H1 (cell line): ENCODE data around the gene YPEL2. TPM values are rescaled to one million over a fixed set of nuclear protein-coding genes. Genes with fewer than 3 reads are reported as not detected.

Experiments
- CTCF ChIA-PET: fragments of 300-600 bp; sonication (Branson Sonifier 250); formaldehyde crosslinking; loops from one replicate; lab custom pipeline; 2021; ENCODE audit not compliant: partially characterized antibody; lab: Charles Lee
- POLR2A ChIA-PET: fragments of 300-600 bp; sonication (Branson Sonifier 250); formaldehyde crosslinking; loops from one replicate; lab custom pipeline; 2021; ENCODE audit warnings: inconsistent platforms; ENCODE audit not compliant: partially characterized antibody; lab: Charles Lee
- DNase-seq, 2 experiments: peaks; one replicate each; pipeline versions ENCODE4 v3.0.0 to v3.0.0-alpha.2; 2010 to 2022; ENCODE audit warnings: low spot score in 2 of 2, low read depth in 1 of 2, mixed read lengths in 1 of 2
- FAIRE-seq: peaks from 2 replicates; lab custom pipeline; 2011; peaks lifted over from hg19 to GRCh38; lab: Jason Lieb, UNC
- H2AFZ ChIP-seq: 2 replicates; pipeline ENCODE4 v1.8.1; 2012; ENCODE audit warnings: low read length, inconsistent platforms
- H2AK5ac ChIP-seq: 2 replicates; pipeline ENCODE4 v1.6.1; 2013; ENCODE audit warnings: low read depth, low read length
- H2BK120ac ChIP-seq: replicated peaks from 2 replicates; pipeline ENCODE3; 2013; ENCODE audit warnings: low read depth, low read length, inconsistent platforms
- H2BK12ac ChIP-seq: 2 replicates; pipeline ENCODE4 v1.6.1; 2013; ENCODE audit warnings: low read depth, low read length
- H2BK15ac ChIP-seq: 2 replicates; pipeline ENCODE4 v1.6.1; 2013; ENCODE audit warnings: low read length
- H2BK20ac ChIP-seq: 2 replicates; pipeline ENCODE4 v1.6.1; 2013; ENCODE audit warnings: low read length
- H2BK5ac ChIP-seq: 2 replicates; pipeline ENCODE4 v1.6.1; 2013; ENCODE audit warnings: low read depth, low read length
- H3K14ac ChIP-seq: 2 replicates; pipeline ENCODE4 v1.6.1; 2013; ENCODE audit warnings: inconsistent platforms; ENCODE audit not compliant: insufficient read length
- H3K18ac ChIP-seq: 2 replicates; pipeline ENCODE4 v1.6.1; 2013; ENCODE audit warnings: low read length; ENCODE audit errors: extremely low read depth
- H3K23ac ChIP-seq: 2 replicates; pipeline ENCODE4 v1.6.1; 2013; ENCODE audit warnings: inconsistent platforms; ENCODE audit not compliant: insufficient read length
- H3K23me2 ChIP-seq: 2 replicates; pipeline ENCODE4 v1.6.1; 2013; ENCODE audit warnings: low read depth, low read length
- H3K27ac ChIP-seq: 2 replicates; pipeline ENCODE4 v1.6.1; 2011; ENCODE audit warnings: low read depth, low read length, inconsistent platforms
- H3K27me3 ChIP-seq, 4 experiments: replicated peaks in 1 of 4; 1 replicate in 1 of 4; 2 replicates in 3 of 4; pipeline versions ENCODE4 v1.6.1 to v1.8.1; 2011 to 2013; ENCODE audit warnings: low read length in 3 of 4, mild to moderate bottlenecking in 3 of 4, inconsistent platforms in 2 of 4, mixed read lengths in 2 of 4, moderate library complexity in 1 of 4; ENCODE audit not compliant: control insufficient read depth in 3 of 4, insufficient read depth in 3 of 4; ENCODE audit errors: extremely low read depth in 1 of 4
- H3K36me3 ChIP-seq, 4 experiments: 2 replicates each; pipeline versions ENCODE4 v1.6.1 to v1.8.1; 2011 to 2013; ENCODE audit warnings: mild to moderate bottlenecking in 4 of 4, low read length in 3 of 4, moderate library complexity in 2 of 4, control low read depth in 1 of 4, inconsistent platforms in 1 of 4; ENCODE audit not compliant: insufficient read depth in 4 of 4, control insufficient read depth in 2 of 4
- H3K4ac ChIP-seq: replicated peaks from 2 replicates; pipeline ENCODE3; 2013; ENCODE audit warnings: low read length, low read depth, mixed read lengths, inconsistent platforms; ENCODE audit not compliant: insufficient read length
- H3K4me1 ChIP-seq, 4 experiments: replicated peaks in 1 of 4; 1 replicate in 1 of 4; 2 replicates in 3 of 4; pipeline versions ENCODE4 v1.6.1 to v1.8.1; 2011 to 2013; ENCODE audit warnings: low read length in 3 of 4, inconsistent platforms in 2 of 4, mixed read lengths in 1 of 4; ENCODE audit not compliant: insufficient read depth in 4 of 4, control insufficient read depth in 3 of 4
- H3K4me2 ChIP-seq, 2 experiments: 2 replicates each; pipeline versions ENCODE4 v1.6.1 to v1.8.1; 2011 to 2013; ENCODE audit warnings: low read depth in 2 of 2, low read length in 2 of 2, control low read depth in 1 of 2, inconsistent platforms in 1 of 2, mild to moderate bottlenecking in 1 of 2; ENCODE audit not compliant: insufficient read depth in 1 of 2
- H3K4me3 ChIP-seq, 4 experiments: fragments of 200-600, 300-600 bp in 1 of 4; sonication (generic), shearing (Covaris generic), sonication (Bioruptor Twin) in 1 of 4; 2 replicates each; pipeline versions ENCODE4 v1.5.1 to v1.8.1; 2011 to 2016; ENCODE audit warnings: low read length in 4 of 4, low read depth in 3 of 4, control low read depth in 2 of 4, inconsistent platforms in 2 of 4, mild to moderate bottlenecking in 2 of 4, mixed read lengths in 1 of 4, moderate library complexity in 1 of 4; ENCODE audit not compliant: insufficient read depth in 2 of 4; ENCODE audit errors: extremely low read depth in 1 of 4
- H3K56ac ChIP-seq: replicated peaks from 2 replicates; pipeline ENCODE3; 2013; ENCODE audit warnings: low read depth, mild to moderate bottlenecking, mixed read lengths, low read length, inconsistent platforms; ENCODE audit not compliant: insufficient read length
- H3K79me1 ChIP-seq: 2 replicates; pipeline ENCODE4 v1.6.1; 2013; ENCODE audit warnings: low read depth, low read length, control low read depth
- H3K79me2 ChIP-seq, 2 experiments: 2 replicates each; pipeline versions ENCODE4 v1.6.1 to v1.8.1; 2012 to 2013; ENCODE audit warnings: low read length in 2 of 2, mild to moderate bottlenecking in 2 of 2, inconsistent platforms in 1 of 2; ENCODE audit not compliant: insufficient read depth in 2 of 2, control insufficient read depth in 1 of 2
- H3K9ac ChIP-seq, 4 experiments: replicated peaks in 1 of 4; 1 replicate in 1 of 4; 2 replicates in 3 of 4; pipeline versions ENCODE4 v1.6.1 to v1.8.1; 2011 to 2013; ENCODE audit warnings: low read depth in 3 of 4, low read length in 3 of 4, control low read depth in 2 of 4, mild to moderate bottlenecking in 2 of 4, moderate library complexity in 2 of 4, inconsistent platforms in 1 of 4; ENCODE audit errors: extremely low read depth in 1 of 4
- H3K9me3 ChIP-seq, 2 experiments: 2 replicates each; pipeline versions ENCODE4 v1.6.1 to v1.8.1; 2012 to 2013; ENCODE audit warnings: mild to moderate bottlenecking in 2 of 2, moderate library complexity in 2 of 2, control low read depth in 1 of 2, inconsistent platforms in 1 of 2, low read depth in 1 of 2, low read length in 1 of 2, mixed read lengths in 1 of 2; ENCODE audit not compliant: insufficient read depth in 2 of 2
- H4K20me1 ChIP-seq, 2 experiments: replicated peaks in 1 of 2; 2 replicates each; pipeline versions ENCODE3 to v1.8.1; 2011 to 2013; ENCODE audit warnings: inconsistent platforms in 2 of 2, low read length in 2 of 2, mild to moderate bottlenecking in 1 of 2; ENCODE audit not compliant: insufficient read depth in 2 of 2, control insufficient read depth in 1 of 2
- H4K5ac ChIP-seq: 2 replicates; pipeline ENCODE4 v1.6.1; 2013; ENCODE audit warnings: low read length, low read depth, mixed read lengths, inconsistent platforms; ENCODE audit not compliant: insufficient read length
- H4K8ac ChIP-seq: 2 replicates; pipeline ENCODE4 v1.8.0; 2013; ENCODE audit warnings: mild to moderate bottlenecking, moderate library complexity, low read length, inconsistent platforms; ENCODE audit not compliant: insufficient read depth; ENCODE audit errors: extremely low read depth
- H4K91ac ChIP-seq: replicated peaks from 2 replicates; pipeline ENCODE3; 2013; ENCODE audit warnings: low read length, mixed read lengths, inconsistent platforms; ENCODE audit not compliant: insufficient read length
- BCL11A ChIP-seq, 2 experiments: IDR thresholded peaks; one replicate each; pipeline ENCODE4 v1.6.1; 2011; ENCODE audit warnings: low read depth in 2 of 2, low read length in 2 of 2, mild to moderate bottlenecking in 2 of 2
- BRCA1 ChIP-seq: IDR thresholded peaks from 2 replicates; pipeline ENCODE4 v1.6.1; 2012; ENCODE audit warnings: low read depth, low read length, improper control_type of control experiment
- CHD2 ChIP-seq: IDR thresholded peaks from 2 replicates; pipeline ENCODE4 v1.6.1; 2012; ENCODE audit warnings: low read length, improper control_type of control experiment
- EZH2 ChIP-seq: fragments of 200-600 bp; sonication (generic); IDR thresholded peaks from 2 replicates; pipeline ENCODE4 v1.7.1; 2012; ENCODE audit warnings: low read depth, mild to moderate bottlenecking, moderate library complexity, low read length, inconsistent platforms; ENCODE audit not compliant: severe bottlenecking
- RBBP5 ChIP-seq: IDR thresholded peaks from 2 replicates; pipeline ENCODE4 v1.7.1; 2012; ENCODE audit warnings: low read depth, mild to moderate bottlenecking, inconsistent platforms, low read length, moderate library complexity, borderline replicate concordance
- WGBS, 2 experiments: shearing (Covaris generic) in 1 of 2; methylation state at CpG; one replicate each; pipeline versions ENCODE4 v1.1.6 to v1.1.7; 2013 to 2015; ENCODE audit warnings: low lambda C conversion rate in 2 of 2, mixed read lengths in 2 of 2, inconsistent platforms in 1 of 2, low coverage in 1 of 2, missing lambda C conversion rate in 1 of 2; ENCODE audit not compliant: insufficient replicate concordance in 2 of 2, insufficient coverage in 1 of 2, insufficient read length in 1 of 2; ENCODE audit errors: extremely low coverage in 1 of 2, missing lambda C conversion rate in 1 of 2; 5-methylcytosine and 5-hydroxymethylcytosine counted together
- polyA plus RNA-seq, 7 experiments: library from polyadenylated mRNA; depleted of rRNA in 3 of 7; stranded (reverse) in 5 of 7; unstranded in 2 of 7; fragments of >200 nt in 5 of 7; fragments of 200-250 nt in 2 of 7; gene quantifications; 1 replicate in 5 of 7; 2 replicates in 1 of 7; 4 replicates in 1 of 7; pipeline versions ENCODE4 v1.2.1 to v1.2.3, GENCODE V29; 2011 to 2013; ENCODE audit warnings: missing spikeins in 2 of 7, mixed read lengths in 2 of 7
- total RNA-seq: library from RNA; stranded (reverse); fragmentation: NEBNext Ultra II Directional; extraction: Animal tissue kit (Norgen Biotek cat#: 25700); gene quantifications from 2 replicates; pipeline ENCODE4 v1.2.1, GENCODE V29; 2021
- TF ChIP-seq, protein P1 (sequence below), 3 experiments: IDR thresholded peaks; 1 replicate in 2 of 3; 2 replicates in 1 of 3; pipeline versions ENCODE4 v1.5.1 to v1.6.1; 2011; ENCODE audit warnings: low read length in 3 of 3, mild to moderate bottlenecking in 3 of 3, inconsistent platforms in 2 of 3, low read depth in 1 of 3, moderate library complexity in 1 of 3; ENCODE audit not compliant: insufficient read depth in 1 of 3; ENCODE audit errors: control extremely low read depth in 1 of 3

The YPEL2 gene
- total and polyA plus RNA-seq, 2 of the 8 experiments (the other 6 are each of a cell fraction or from before 2014, with no cell fraction given) = 1.6 to 3.5 TPM

DNA sequence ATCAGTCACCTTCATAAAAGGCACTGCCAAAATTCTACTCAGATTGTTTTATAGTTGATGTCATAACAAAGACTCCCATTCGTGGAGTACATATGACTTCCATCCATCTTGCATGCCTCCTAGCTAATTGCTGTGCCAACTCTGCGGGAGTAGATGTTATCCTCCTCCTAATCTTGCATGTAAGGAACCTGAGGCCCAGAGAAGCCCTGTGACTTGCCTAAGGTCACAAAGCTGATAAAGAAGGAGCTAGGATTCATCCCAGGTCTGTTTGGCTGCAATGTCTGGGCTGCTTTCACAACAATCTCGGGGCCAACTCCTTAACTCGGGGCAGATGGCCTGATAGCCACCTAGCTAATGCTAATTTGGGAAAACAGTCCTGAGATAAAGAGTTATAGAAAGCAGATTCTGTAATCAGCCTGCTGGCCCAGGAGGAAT, 87.3 kb downstream of the YPEL2 start:
- FAIRE-seq (no peak), DNase-seq (no peak)
- Histone ChIP-seq H3K23me2 (no peaks in the 10 kb centered on the region), H3K56ac (no peak overlapping the region), H3K36me3 (no peaks in the 10 kb centered on the region), H3K27me3 (no peaks in the 10 kb centered on the region), H2BK12ac (no peak overlapping the region), H2BK5ac (no peak overlapping the region), H2AK5ac (no peak overlapping the region), H3K9ac (no peak overlapping the region), H3K27ac (no peak overlapping the region), H2BK15ac (no peak overlapping the region), H3K4me1 (peaks cover 0 to 3% (median under 1%) of the 10 kb centered on the region in 4 experiments; a peak in 3 of 7 replicates), H4K91ac (no peak overlapping the region), H3K79me2 (no peaks in the 10 kb centered on the region), H4K5ac (no peak overlapping the region), H4K20me1 (no peaks in the 10 kb centered on the region), H4K8ac (no peak overlapping the region), H3K18ac (no peak overlapping the region), H3K79me1 (no peaks in the 10 kb centered on the region), H2AFZ (no peak overlapping the region; the same call in 1 of the 2 replicates), H3K14ac (no peak overlapping the region), H3K23ac (no peak overlapping the region), H3K4ac (no peak overlapping the region), H3K4me3 (no peak overlapping the region)
- ChIA-PET CTCF (interaction anchor here (1.4 to 1.5 kb wide), 2 partner anchors 23 to 108 kb away, joined by 3 to 4 read pairs; no protein-coding TSS in a partner anchor), POLR2A (no interaction called here)
- 87% methylated on average over 4 of the region's 4 CpGs; no CpG with 5 or more reads in 1 of the 2 experiments for WGBS, 2 experiments
- TF ChIP-seq BRCA1 (no peak), EZH2 (no peak), RBBP5 (no peak), CHD2 (no peak), BCL11A (IDR thresholded peaks at IDR 0.05; ENCODE audit: low read depth in 2 of 2, low read length in 2 of 2) (no peak)
- TF ChIP-seq, protein P1, sequence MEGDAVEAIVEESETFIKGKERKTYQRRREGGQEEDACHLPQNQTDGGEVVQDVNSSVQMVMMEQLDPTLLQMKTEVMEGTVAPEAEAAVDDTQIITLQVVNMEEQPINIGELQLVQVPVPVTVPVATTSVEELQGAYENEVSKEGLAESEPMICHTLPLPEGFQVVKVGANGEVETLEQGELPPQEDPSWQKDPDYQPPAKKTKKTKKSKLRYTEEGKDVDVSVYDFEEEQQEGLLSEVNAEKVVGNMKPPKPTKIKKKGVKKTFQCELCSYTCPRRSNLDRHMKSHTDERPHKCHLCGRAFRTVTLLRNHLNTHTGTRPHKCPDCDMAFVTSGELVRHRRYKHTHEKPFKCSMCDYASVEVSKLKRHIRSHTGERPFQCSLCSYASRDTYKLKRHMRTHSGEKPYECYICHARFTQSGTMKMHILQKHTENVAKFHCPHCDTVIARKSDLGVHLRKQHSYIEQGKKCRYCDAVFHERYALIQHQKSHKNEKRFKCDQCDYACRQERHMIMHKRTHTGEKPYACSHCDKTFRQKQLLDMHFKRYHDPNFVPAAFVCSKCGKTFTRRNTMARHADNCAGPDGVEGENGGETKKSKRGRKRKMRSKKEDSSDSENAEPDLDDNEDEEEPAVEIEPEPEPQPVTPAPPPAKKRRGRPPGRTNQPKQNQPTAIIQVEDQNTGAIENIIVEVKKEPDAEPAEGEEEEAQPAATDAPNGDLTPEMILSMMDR (IDR thresholded peaks at IDR 0.05; ENCODE audit: control extremely low read depth in 1 of 3, insufficient read depth in 1 of 3, low read depth in 1 of 3, low read length in 3 of 3) = no peak
- TF ChIP-seq, all 59 proteins: peak for 0
- no peak overlapping the region for H3K4me2 ChIP-seq
- H3K9me3 ChIP-seq = no peaks in the 10 kb centered on the region
- H2BK120ac ChIP-seq = no peak overlapping the region
- no peak overlapping the region for H2BK20ac ChIP-seq
